Measurements from ENCODE around the gene SLC6A7.

SLC6A7 gene

DNA sequence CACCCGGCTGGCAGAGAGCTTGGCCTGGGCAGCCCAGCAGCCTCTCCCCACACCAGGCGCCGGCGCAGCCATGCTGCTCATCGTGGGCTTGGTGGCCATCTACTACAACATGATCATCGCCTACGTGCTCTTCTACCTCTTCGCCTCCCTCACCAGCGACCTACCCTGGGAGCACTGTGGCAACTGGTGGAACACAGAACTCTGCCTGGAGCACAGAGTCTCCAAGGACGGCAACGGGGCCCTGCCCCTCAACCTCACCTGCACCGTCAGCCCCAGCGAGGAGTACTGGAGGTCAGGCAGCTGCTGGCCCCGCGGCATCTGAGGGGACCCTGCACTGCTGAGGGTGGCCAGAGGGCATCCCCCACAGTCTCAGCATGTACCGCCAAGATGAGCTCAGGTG, 7.1 kb downstream of the SLC6A7 start:
- no peak for DNase-seq (ENCODE audit: low read depth)
- no peak overlapping the region for H3K4me3 ChIP-seq (ENCODE audit: low read depth, low read length)
- TF ChIP-seq, protein P1, sequence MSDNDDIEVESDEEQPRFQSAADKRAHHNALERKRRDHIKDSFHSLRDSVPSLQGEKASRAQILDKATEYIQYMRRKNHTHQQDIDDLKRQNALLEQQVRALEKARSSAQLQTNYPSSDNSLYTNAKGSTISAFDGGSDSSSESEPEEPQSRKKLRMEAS (IDR thresholded peaks at IDR 0.05; ENCODE audit: low read depth, low read length) = no peak
- TF ChIP-seq, protein P2, sequence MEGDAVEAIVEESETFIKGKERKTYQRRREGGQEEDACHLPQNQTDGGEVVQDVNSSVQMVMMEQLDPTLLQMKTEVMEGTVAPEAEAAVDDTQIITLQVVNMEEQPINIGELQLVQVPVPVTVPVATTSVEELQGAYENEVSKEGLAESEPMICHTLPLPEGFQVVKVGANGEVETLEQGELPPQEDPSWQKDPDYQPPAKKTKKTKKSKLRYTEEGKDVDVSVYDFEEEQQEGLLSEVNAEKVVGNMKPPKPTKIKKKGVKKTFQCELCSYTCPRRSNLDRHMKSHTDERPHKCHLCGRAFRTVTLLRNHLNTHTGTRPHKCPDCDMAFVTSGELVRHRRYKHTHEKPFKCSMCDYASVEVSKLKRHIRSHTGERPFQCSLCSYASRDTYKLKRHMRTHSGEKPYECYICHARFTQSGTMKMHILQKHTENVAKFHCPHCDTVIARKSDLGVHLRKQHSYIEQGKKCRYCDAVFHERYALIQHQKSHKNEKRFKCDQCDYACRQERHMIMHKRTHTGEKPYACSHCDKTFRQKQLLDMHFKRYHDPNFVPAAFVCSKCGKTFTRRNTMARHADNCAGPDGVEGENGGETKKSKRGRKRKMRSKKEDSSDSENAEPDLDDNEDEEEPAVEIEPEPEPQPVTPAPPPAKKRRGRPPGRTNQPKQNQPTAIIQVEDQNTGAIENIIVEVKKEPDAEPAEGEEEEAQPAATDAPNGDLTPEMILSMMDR (IDR thresholded peaks at IDR 0.05; ENCODE audit: low read depth, low read length) = no peak
- TF ChIP-seq MYC (IDR thresholded peaks at IDR 0.05; ENCODE audit: low read depth, low read length) = no peak
- TF ChIP-seq POLR2A (IDR thresholded peaks at IDR 0.05; ENCODE audit: extremely low read depth, insufficient read length) = no peak

DNA sequence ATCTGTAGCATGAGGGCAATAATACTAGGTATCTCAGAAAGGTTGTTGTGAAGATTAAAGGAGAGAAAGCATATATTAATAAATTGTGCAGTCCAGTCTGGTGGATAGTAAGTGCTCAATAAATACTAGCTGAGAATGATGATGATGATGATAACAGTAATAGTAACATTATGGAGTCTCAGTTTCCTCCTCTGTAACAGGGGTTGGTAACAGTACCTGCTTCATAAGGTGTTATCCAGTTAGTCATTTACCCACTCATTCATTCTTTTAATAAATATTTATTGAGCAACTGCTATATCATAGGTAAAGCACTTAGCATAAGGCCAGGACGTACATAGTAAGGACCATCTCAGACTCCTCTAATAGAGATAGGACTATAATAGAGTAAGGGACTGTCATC, 7.6 kb downstream of the SLC6A7 start:
- no peak for DNase-seq (ENCODE audit: low read depth)
- no peak for TF ChIP-seq POLR2A (IDR thresholded peaks at IDR 0.05; ENCODE audit: extremely low read depth, insufficient read length)
- TF ChIP-seq, protein P2 (IDR thresholded peaks at IDR 0.05; ENCODE audit: low read depth, low read length) = no peak
- TF ChIP-seq, protein P1 (IDR thresholded peaks at IDR 0.05; ENCODE audit: low read depth, low read length) = no peak
- no peak for TF ChIP-seq MYC (IDR thresholded peaks at IDR 0.05; ENCODE audit: low read depth, low read length)
- no peak overlapping the region for H3K4me3 ChIP-seq (ENCODE audit: low read depth, low read length)

DNA sequence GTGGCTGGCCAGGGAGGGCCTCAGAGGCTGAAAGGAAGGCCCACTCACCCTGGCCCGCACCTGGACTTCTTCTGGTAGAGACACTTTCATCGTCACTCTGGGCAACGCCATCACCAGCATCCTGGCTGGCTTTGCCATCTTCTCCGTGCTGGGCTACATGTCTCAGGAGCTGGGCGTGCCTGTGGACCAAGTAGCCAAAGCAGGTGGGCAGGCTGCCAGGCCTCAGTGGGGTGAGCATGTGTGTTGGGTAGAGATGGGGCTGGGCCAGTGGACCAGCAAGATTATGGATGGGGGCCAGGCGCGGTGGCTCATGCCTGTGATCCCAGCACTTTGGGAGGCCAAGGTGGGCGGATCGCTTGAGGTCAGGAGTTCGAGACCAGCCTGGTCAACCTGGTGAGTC, 12.6 kb downstream of the SLC6A7 start:
- DNase-seq (ENCODE audit: low read depth) = no peak
- H3K4me3 ChIP-seq (ENCODE audit: low read depth, low read length) = no peak overlapping the region
- TF ChIP-seq, protein P1 (IDR thresholded peaks at IDR 0.05; ENCODE audit: low read depth, low read length) = no peak
- TF ChIP-seq POLR2A (IDR thresholded peaks at IDR 0.05; ENCODE audit: extremely low read depth, insufficient read length) (no peak), MYC (IDR thresholded peaks at IDR 0.05; ENCODE audit: low read depth, low read length) (no peak)
- TF ChIP-seq, protein P2 (IDR thresholded peaks at IDR 0.05; ENCODE audit: low read depth, low read length) = no peak

DNA sequence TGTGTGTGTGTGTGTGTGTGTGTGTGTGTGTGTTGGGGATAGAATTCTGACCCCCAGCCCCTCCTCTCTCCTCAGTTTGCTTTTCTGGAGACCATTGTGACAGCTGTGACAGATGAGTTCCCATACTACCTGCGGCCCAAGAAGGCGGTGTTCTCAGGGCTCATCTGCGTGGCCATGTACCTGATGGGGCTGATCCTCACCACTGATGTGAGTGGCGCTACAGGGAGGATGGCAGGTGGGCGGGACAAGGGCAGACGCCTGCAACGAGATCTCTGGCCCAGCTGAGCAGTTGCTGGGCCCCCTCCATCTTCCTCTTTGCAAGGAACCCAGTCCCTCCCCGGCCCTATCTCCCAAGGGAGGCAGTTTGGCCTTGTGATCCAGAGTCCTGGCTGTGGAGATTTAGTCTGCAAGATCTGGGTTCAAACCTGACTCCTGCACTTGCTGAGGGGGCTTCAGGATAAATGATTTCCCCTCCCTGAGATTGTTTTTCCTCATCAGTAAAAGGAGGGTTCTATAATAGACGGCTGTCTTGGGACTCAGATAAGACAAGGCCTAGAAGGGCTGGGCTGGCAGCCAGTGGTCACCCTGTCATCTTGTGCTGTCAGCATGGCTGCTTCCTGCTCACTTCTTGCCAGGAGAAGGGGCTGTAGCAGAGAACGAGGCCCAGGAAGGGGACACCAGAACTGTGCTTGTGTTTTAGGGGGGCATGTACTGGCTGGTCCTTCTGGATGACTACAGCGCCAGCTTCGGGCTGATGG, 14.1 kb downstream of the SLC6A7 start:
- DNase-seq (ENCODE audit: low read depth) = peak; percentile 37
- no peak overlapping the region for H3K4me3 ChIP-seq (ENCODE audit: low read depth, low read length)
- no peak for TF ChIP-seq POLR2A (IDR thresholded peaks at IDR 0.05; ENCODE audit: extremely low read depth, insufficient read length)
- no peak for TF ChIP-seq MYC (IDR thresholded peaks at IDR 0.05; ENCODE audit: low read depth, low read length)
- TF ChIP-seq, protein P2 (IDR thresholded peaks at IDR 0.05; ENCODE audit: low read depth, low read length) = no peak
- TF ChIP-seq, protein P1 (IDR thresholded peaks at IDR 0.05; ENCODE audit: low read depth, low read length) = no peak

DNA sequence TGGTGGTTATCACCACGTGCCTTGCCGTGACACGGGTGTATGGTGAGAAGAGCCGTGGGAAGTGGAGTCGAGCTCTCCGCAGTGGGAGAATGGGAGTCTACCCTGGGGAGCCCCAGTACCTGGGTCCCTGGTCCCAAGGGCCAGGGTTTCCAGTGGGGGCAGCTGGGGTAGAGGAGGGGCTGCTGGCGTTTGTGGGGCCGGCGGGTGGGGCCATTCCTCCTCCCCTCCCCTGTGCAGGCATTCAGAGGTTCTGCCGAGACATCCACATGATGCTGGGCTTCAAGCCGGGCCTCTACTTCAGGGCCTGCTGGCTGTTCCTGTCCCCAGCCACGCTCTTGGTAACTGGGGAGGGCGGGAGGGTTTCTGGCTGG, 14.7 kb downstream of the SLC6A7 start:
- TF ChIP-seq, protein P1 (IDR thresholded peaks at IDR 0.05; ENCODE audit: low read depth, low read length) = no peak
- TF ChIP-seq POLR2A (IDR thresholded peaks at IDR 0.05; ENCODE audit: extremely low read depth, insufficient read length) = no peak
- TF ChIP-seq, protein P2 (IDR thresholded peaks at IDR 0.05; ENCODE audit: low read depth, low read length) = no peak
- TF ChIP-seq MYC (IDR thresholded peaks at IDR 0.05; ENCODE audit: low read depth, low read length) = no peak
- no peak overlapping the region for H3K4me3 ChIP-seq (ENCODE audit: low read depth, low read length)
- no peak for DNase-seq (ENCODE audit: low read depth)
